ENCODE results near the gene DDX1. TPM values are rescaled to one million over a fixed set of nuclear protein-coding genes. Genes with fewer than 3 reads are reported as not detected.
A peak's percentile ranks its signal among the peaks of the same experiment; 100 is the strongest.
"Not testable (repeated sequence)": the region's sequence is repeated elsewhere in the genome, so short reads cannot be mapped to it uniquely, and the experiment has no call there.

DDX1 gene
- total RNA-seq (2014; rRNA removed; shearing (Covaris generic)): 134 and 135 TPM in 2 replicates

DNA sequence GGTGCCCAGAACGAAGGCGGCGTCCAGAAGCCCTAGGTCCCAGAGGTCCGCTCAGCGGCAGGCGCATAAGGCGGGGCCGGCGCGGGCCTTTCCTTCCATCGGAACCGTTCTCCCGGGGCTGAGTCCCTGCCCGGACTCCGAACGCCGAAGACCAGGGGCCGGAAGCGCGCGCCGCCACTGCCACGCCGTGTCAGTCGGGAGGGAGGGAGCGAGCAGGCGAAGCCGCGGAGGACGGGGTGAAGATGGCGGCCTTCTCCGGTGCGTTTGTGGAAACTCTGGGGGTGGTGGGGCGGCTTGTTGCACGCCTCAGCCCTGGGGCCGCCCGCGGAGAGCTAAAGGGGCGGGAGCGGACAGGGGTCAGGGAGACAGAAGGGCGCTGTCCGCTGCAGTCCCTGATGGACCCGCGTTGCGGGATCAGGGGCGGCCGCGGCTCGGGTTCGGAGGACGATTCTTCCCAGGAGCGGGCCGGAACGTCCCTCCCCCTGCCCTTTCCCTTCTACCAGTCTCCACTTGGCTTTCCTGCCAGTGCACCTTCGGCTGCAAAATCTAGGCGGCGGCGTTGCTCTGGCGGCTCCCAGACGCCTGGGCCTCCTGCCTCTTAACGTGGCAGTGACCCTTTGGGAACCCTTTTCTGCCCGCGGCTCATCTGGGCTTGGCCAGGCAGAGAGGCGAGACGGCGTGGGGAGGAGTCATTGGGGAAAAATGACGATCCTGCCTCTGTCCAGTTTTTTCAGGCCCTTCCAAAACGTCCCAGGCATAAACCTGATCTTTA lies at the start of gene DDX1:
Gene DDX1, plus strand, starts transcription at position 177 of the 772 bp plus-strand sequence. Its CDS starts 66 bp downstream, at position 243.
- DNase-seq (ENCODE audit: low read depth): peak; percentile 90

DNA sequence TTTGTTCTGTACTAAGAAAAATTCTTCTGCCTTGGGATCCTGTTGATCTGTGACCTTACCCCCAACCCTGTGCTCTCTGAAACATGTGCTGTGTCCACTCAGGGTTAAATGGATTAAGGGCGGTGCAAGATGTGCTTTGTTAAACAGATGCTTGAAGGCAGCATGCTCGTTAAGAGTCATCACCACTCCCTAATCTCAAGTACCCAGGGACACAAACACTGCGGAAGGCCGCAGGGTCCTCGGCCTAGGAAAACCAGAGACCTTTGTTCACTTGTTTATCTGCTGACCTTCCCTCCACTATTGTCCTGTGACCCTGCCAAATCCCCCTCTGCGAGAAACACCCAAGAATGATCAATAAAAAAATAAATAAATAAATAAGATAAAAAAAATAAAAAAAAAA lies 49.4 kb upstream of the DDX1 start:
- DNase-seq (ENCODE audit: low read depth): not testable (repeated sequence)

DNA sequence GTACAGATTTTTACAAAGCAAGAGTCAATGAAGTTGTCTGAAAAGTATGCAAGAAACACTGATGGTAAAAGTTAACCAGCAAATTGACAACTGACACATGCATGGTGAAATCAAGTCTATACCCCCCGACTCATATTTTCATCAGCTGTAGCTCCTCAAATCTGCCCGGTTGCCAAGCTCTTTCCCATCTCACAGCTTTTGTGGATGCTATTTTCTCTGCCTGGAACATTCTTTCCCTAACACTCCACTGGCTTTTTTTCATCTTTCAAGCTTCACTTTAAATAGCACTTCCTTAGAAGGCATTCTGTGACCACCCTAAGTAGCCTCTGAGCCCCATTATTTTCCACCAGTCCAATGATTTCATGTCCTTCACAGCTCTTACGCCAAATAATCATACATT lies 48.6 kb upstream of the DDX1 start:
- DNase-seq (ENCODE audit: low read depth): no peak

GRCh38 chr2:15543541-15543940 lies 48.1 kb upstream of the DDX1 start:
- DNase-seq (ENCODE audit: low read depth): no peak

DNA sequence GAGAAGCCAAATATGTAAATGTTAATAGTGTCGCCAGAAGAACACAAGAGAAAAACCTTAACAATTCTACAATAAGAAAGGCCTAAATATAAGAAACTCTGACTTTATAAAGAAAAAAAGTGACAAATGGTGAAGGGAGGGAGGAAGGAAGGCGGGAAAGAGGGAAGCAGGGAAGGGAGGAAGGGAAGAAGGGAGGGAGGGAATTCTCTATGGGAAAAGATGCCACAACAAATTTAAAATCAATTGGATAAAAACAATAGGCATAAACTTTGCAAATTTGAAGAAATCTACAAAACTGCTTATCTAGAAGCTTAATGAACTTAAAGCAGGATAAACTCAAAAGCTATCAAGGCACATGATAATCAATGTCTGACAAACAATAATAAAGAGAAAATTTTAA lies 47.4 kb upstream of the DDX1 start:
- no peak for DNase-seq (ENCODE audit: low read depth)

GRCh38 chr2:15546297-15547098 lies 45.2 kb upstream of the DDX1 start:
- no peak for DNase-seq (ENCODE audit: low read depth)

DNA sequence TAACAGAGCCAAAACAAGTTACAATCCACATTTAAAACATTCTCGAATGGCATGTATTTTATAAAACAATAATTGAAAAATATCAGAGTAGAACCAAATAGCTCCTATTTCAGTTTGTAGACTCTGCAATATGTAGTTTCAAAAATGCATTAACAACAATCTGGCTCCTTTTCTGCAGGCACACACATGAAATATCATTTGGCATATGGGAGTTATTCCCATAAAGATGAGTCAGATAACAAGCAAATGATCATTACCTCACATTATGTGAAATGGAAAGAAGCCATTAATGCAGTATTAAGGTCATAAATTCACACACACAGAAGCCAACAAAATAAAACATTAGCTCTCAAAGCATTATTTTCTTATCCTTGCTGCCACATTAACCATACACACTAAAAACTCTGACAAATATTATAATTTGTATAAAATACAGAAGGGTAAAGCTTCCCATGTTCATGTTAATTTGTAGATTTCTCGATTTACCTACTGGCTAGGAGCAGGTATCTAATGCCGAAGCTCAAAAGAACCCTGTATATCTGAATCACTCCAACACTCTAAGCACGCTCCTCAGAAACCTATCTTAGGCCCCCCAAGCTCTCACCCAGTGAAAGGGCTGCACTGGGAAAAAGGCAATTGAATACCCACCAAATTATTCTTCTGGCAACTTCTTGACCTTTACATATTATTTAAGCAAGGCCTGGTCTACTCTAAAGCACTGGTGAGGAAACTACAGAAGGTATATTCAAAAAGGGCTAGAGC lies 44.4 kb upstream of the DDX1 start:
- no peak for DNase-seq (ENCODE audit: low read depth)

- DNase-seq (ENCODE audit: low read depth): no peak
These were observed 42.7 kb upstream of the DDX1 start for GRCh38 chr2:15548974-15549373.

- DNase-seq (ENCODE audit: low read depth): no peak
These were observed 38.1 kb upstream of the DDX1 start for GRCh38 chr2:15553519-15553918.

GRCh38 chr2:15553951-15554350 lies 37.7 kb upstream of the DDX1 start:
- no peak for DNase-seq (ENCODE audit: low read depth)

DNA sequence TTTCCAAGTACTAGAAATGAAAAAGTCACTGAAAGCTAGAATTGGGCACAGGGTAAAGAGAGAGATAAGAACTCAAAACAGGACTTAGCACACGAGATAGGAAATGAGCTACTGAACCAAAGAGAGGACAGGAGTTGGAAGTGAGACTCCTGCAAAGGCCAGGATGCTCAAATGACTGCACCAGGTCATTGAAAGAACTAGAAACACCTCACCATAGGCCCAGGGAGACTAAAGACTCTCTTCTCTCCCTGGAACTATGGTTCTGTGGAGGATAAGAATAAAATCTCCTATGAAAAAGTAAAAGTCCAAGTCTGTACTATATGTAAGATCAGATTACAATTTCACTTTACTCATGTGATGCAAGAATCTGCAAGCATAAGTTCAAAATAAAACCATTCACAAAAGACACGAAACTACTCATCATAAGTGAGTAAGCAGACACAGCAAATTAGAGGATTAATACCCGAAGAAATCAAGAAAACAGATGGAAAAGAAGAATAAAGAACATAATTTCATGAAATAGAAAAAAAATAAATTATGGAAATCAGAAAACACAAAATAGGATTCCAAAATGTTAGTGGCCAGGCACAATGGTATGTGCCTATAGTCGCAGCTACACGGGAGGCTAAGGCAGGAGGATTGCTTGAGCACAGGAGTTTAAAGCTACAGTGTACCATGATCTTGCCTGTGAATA lies 37.0 kb upstream of the DDX1 start:
- DNase-seq (ENCODE audit: low read depth): no peak

DNA sequence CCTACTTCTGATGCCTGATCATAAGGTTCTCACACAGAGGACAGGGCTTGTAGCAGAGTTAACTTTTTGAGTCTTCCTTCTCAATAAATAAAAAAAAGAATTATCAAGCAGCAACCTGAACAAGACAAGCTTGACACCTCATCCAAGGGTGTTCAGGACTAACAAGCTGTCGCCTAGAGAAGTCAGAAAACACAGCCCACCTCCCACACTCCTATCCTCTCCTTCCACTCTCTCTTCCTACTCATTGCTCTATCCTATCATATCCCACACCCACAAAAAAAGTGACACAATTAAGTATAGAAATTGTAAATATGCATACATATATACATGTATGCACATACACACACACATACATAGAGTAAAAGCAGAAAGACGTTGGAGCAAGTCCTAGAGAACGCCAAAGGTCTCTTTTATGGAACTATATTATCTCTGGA lies 35.9 kb upstream of the DDX1 start:
- no peak for DNase-seq (ENCODE audit: low read depth)

- no peak for DNase-seq (ENCODE audit: low read depth)
These were observed 35.2 kb upstream of the DDX1 start for GRCh38 chr2:15556311-15556930.

DNA sequence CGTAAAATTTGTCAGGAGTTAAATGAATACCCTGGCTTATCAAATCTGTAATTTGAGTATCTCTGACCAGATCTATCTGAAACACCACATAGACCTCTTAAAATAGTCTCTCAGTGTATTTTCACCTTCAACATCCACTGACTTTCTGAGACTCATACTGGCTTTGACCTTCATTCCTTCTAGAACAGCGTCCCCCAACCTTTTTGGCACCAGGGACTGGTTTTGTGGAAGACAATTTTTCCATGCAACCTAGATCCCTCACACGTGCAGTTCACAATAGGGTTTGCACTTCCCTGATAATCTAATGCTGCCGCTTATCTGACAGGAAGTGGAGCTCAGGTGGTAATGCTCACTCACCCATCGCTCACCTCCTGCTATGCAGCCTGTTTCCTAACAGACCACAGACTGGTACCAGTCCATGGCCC lies 33.8 kb upstream of the DDX1 start:
- no peak for DNase-seq (ENCODE audit: low read depth)

DNA sequence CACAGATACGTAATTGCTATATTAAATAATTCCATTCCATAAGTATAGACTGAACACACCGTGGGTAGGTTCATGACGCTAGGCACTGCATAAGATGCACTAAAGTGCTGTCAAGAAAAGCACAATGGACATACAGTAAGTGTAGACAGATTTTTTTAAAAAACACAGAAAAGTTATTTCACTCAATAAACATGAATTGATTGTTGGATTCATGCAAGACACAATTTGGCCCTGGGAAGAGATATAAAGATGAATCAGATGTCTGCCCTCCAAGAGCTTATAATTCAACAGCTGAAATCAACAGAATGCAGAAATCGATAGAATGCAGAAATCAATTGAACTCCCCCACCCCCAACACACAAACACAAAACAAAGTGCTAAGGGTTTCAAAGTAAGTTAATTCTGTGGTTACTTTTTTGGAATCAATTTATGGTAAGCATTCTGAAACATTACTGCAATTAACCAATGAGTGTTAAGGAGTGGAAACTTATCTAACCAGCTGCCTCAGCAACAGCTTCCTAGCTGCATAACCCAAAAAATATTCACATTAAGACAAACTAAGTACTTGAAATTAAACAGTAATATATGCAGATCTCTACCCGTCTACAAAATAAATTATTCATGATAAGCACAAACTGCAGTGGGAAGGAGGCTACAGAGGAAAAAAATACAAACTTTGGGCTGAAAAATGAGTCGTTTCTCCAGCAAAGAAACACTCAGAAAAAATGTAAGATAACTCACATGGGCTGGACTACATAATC lies 32.1 kb upstream of the DDX1 start:
- no peak for DNase-seq (ENCODE audit: low read depth)

- DNase-seq (ENCODE audit: low read depth): peak; percentile 28
These were observed 31.3 kb upstream of the DDX1 start for GRCh38 chr2:15560140-15560987.

GRCh38 chr2:15560988-15561573 lies 30.6 kb upstream of the DDX1 start, which contains the start of gene NBAS:
NBAS (minus strand) TSS chr2:15561334; CDS start chr2:15561304, 30 bp downstream.
- peak; percentile 86 for DNase-seq (ENCODE audit: low read depth)

DNA sequence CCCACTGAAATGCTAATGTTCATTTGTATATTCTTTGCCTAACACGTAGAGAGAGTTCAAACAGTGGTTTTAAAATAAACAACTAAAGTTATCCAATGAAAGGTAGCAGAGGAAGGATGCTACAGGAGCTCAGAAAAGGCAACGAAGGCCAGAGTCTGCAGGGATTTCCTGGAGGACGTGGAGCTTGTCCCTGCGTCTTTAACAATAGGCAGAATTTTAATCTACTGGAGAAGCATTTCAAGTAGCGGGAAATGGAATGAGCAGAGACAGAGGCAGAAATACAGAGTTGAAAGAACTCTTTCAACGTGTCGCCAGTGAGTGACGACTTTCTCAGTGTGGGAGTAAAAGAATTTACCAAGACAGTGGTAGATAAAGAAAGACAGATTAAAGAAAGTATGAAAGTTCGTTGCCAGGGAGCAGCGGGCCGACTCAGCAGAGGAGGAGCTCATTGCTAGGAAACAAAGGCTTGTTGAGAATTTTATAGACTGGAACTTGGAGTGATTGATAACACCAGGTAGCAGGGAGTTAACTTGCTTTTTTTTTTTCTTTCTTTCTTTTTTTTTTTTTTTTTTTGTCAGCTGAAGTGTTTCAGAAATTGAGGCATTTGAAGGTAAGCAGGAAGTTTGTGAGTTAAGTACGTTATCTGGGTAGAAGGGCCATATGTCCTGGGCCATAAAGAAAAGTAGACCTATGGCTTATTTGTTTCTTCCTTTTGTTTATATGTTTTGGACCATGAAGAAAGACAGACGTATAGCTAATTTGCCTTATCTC lies 29.9 kb upstream of the DDX1 start:
- peak; percentile 29 for DNase-seq (ENCODE audit: low read depth)
